ENCODE data around the gene TUBB.
"Not testable (repeated sequence)": the region's sequence is repeated elsewhere in the genome, so short reads cannot be mapped to it uniquely, and the experiment has no call there.

The TUBB gene

DNA sequence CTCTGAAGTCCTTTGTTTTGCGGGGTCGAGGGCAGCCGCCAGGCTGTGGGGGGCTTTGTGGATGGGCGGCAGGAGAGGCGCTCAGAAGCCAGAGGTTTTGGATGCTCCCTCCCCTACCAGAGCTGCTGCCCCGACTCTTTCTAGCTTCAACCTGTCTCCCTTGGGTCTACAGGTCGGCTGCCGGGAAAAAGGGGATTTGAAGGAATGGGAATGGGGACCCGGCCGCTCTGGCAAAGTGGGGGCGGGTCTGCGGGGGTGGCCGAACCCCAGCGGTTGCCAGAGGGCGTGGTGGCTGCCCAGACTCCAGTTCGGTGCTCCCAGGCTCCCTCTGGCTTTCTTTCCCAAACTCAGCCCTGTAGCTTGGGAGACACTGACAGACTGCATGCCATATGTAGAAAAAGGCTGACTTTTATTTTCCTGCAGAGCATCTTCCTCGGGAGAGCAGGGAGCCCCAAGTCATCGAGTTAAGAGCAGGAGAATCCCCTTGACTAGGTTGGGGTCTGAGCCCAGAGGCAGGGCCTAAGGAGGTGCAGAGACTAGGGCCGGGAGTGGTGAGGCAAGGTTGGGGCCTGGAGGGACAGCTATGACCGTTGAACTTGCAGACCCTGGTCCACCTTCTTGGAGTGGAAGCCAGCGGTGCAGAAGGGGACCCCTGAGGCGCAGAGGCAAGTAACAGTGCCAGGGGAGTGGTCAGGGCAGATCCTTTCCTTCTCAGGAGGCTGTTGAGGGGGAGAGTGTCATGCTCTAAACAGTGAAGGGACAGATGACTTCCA, 32.3 kb upstream of the TUBB start:
- DNase-seq (ENCODE audit: low read depth): no peak

DNA sequence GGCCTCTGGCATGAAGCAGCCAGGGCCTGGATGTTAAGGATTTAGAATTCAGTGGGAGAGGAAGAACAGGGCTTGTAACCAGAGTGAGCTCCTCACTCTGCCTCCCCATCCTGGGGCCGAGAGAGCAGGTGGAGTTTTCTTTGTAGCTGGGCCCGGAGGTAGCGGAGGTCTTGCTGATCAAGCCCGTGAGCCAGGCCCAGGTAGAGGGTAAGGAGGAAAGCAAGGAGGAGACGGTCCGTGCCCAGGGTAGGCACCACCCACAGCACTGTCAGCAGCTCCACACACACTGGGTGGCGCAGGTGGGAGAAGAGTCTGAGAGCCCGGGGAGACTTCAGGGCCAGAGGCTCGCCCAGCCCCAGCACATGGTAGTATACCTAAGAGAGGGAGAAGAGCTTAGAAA, 31.6 kb upstream of the TUBB start:
- DNase-seq (ENCODE audit: low read depth): no peak

GRCh38 chr6:30689022-30689865, 30.9 kb upstream of the TUBB start:
- no peak for DNase-seq (ENCODE audit: low read depth)

- no peak for DNase-seq (ENCODE audit: low read depth)
Measured at GRCh38 chr6:30689985-30690384, 30.2 kb upstream of the TUBB start.

GRCh38 chr6:30690403-30691207, 29.5 kb upstream of the TUBB start, which contains the start of gene NRM:
NRM (minus strand) TSS chr6:30690984; CDS start chr6:30690974, 10 bp downstream.
- no peak for DNase-seq (ENCODE audit: low read depth)

- no peak for DNase-seq (ENCODE audit: low read depth)
Measured at GRCh38 chr6:30691208-30691847, 28.8 kb upstream of the TUBB start.

- no peak for DNase-seq (ENCODE audit: low read depth)
Measured at GRCh38 chr6:30696432-30696831, 23.7 kb upstream of the TUBB start.

DNA sequence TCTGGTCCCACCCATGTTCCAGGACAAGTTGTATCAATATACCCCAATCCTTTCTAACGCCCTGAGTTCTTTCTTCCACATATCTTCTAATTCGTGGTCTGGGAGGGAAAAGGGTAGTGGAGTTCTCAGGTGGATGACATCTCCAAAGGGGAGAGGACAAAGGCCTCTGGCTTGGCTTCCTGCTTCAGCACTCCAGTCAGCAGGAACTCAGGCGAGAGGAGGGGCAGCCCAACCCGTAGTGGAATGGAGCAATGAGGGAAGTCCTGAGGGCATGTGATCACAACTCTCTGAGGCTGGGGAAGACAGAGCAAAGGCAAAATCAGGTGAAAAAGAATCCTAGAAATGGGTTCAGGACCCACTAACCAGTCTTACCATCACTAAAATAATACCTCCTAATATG, 19.8 kb upstream of the TUBB start:
- no peak for DNase-seq (ENCODE audit: low read depth)

- no peak for DNase-seq (ENCODE audit: low read depth)
Measured at GRCh38 chr6:30703011-30703410, 17.1 kb upstream of the TUBB start.

- DNase-seq (ENCODE audit: low read depth): no peak
Measured at GRCh38 chr6:30703821-30704220, 16.3 kb upstream of the TUBB start.

- DNase-seq (ENCODE audit: low read depth): no peak
Measured at GRCh38 chr6:30705620-30706019, 14.5 kb upstream of the TUBB start.

- DNase-seq (ENCODE audit: low read depth): no peak
Measured at GRCh38 chr6:30707281-30707850, 12.8 kb upstream of the TUBB start.

DNA sequence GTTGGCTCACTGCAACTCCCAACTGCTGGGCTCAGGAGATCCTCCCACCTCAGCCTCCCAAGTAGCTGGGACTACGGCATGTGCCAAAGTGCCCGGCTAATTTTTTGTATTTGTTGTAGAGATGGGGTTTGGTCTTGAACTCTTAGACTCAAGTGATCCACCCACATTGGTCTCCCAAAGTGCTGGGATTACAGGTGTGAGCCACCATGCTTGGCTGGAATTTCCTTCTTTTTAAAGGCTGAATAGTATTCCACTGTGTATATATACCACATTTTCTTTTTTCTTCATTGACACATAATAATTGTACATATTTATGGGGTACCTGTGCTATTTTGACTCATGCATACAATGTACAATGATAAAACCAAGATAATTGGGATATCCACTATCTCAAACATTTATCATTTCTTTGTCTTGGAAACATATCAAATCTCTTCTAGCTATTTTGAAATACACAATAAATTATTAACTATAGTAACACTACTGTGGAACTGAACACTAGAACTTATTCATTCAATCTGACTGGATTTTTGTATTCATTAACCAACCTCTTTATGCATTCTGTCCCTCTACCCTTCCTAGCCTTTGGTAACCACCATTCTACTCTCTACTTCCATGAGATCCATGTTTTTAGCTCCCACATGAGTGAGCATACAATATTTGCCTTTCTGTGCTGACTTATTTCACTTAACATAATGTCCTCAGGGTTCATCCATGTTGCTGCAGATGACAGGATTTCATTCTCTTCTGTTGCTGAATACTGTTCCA, 10.9 kb upstream of the TUBB start:
- DNase-seq (ENCODE audit: low read depth): no peak

DNA sequence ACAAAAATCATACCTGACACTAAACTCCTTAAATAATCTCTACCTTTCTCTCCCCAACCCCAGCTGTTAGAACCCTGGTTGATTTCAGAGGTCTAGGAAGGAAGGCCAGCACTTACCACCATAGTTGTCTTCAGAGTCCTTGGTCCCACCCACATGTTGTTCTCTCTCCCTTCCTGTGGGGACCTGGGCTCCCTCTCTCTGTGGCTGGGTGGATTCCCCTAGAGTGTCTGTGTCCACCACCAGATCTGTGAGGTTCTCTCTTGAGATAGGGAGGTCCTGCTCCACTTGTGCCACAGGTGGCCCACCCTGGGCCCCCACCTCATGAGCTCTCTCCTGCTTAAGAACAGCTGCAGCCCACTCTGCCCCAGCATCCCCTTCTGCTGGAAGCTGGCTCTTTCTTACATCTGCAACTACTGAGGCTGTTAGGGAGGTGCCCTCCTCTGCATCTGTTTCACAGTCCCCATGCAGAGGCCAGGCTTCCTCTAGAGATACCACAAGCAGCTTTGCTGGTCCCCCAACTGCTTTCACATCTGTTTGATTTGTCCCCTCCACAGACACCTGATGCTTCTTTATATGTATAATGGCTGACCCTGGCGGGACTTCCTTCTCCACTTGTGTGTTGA, 8.3 kb upstream of the TUBB start:
- DNase-seq (ENCODE audit: low read depth): no peak

DNA sequence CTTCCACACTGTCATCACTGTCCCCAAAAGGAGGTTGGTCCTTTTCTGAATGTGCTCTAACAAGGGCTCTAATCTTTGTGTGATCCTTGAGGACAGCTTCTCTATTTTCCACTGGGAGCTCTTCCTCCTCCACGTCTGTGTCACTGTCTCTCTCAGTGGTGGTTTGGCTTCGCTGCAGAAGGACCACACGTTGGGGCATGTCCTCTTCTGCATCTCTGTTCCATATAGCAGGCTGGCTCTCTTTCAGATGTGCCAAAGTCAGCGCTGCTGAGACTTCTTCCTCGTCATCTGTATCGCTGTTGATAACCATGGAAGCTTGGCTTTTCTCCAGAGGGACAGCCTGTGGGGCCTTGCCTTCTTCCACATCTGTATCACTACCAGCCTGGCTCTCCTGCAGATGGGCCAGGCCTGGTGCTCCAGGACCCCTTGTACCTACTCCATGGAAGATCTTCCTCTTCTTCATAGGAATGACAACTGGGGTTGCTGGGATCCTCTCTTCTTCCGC, 7.7 kb upstream of the TUBB start:
- DNase-seq (ENCODE audit: low read depth): no peak

- DNase-seq (ENCODE audit: low read depth): no peak
Measured at GRCh38 chr6:30714263-30714662, 5.9 kb upstream of the TUBB start.

DNA sequence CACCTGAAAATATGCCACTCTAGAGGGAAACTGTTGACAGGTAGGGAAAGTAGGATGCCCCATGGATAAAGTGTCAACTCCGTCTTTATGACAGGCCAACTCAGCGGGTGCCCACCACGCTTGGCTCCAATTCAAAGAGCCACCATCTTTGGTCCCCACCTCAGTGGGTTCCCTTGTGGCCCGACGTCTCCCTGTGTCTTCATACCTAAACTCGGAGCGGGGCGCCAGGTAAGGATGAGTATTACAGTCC, 3.3 kb upstream of the TUBB start:
- no peak for DNase-seq (ENCODE audit: low read depth)

- peak; percentile 96 for DNase-seq (ENCODE audit: low read depth)
Measured at GRCh38 chr6:30717129-30717844, 2.9 kb upstream of the TUBB start, which contains the start of gene MDC1. MDC1 (minus strand) TSS chr6:30717281; CDS start chr6:30715175, 2,106 bp downstream.

DNA sequence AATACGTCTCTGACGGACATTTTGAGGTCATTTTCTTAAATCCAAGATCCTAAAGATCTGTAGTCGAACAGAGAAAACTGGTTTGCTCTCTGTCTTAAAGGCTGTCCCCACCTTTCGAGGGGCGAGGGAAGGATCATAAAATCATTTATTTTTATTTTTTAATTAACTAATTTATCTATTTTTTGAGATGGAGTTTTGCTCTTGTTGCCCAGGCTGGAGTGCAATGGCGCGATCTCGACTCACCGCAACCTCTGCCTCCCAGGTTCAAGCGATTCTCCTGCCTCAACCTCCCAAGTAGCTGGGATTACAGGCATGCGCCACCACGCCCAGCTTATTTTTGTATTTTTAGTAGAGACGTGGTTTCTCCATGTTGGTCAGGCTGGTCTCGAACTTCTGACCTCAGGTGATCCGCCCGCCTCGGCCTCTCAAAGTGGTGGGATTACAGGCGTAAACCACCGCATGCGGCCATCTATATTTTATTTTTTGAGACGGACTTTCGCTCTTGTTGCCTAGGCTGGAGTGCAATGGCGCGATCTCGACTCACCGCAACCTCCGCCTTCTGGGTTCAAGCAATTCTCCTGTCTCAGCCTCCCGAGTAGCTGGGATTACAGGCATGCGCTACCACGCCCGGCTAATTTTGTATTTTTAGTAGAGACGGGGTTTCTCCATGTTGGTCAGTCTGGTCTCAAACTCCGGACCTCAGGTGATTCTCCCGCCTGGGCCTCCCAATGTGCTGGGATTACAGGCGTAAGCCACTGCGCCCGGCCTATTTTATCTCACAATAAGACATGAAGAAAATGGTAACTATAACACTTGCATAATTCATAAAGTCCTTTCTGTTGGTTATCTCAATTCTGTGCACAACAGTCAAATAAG, 2.1 kb upstream of the TUBB start:
- DNase-seq (ENCODE audit: low read depth): not testable (repeated sequence)
